ENCODE results near the gene FILIP1.

DNA sequence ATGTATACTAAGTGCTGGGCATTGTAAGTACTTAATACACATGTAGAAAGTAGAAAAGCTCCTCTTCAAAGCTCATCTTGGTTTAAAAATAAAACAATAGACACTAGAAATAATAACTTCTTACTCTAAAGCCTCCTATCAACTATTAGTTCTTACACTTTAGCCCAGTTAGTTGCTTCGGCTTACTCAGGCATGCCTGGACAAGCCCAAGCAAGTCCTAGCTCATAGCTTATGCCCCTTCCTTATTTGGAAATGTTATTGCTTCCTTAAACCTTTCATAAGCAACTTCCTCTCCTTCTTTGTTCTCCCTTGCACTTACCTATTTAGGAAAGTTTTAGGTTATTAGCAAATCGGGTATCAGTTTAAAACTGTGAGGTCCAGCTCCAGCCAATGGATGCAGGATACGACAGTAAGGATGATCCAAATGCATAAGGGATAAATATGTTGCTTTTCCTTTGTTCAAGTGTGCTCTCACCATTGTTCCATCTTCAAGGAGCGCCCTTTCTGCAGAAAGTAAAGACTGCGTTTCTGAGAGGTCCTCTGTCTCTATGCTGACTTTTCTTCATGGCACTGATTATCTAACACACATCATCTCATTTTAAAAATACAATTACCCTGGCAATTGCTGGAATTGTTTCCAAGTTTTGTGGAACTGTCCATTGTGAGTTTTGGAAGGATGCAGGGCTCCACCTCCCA lies 221.3 kb downstream of the FILIP1 start:
- TF ChIP-seq, protein P1, sequence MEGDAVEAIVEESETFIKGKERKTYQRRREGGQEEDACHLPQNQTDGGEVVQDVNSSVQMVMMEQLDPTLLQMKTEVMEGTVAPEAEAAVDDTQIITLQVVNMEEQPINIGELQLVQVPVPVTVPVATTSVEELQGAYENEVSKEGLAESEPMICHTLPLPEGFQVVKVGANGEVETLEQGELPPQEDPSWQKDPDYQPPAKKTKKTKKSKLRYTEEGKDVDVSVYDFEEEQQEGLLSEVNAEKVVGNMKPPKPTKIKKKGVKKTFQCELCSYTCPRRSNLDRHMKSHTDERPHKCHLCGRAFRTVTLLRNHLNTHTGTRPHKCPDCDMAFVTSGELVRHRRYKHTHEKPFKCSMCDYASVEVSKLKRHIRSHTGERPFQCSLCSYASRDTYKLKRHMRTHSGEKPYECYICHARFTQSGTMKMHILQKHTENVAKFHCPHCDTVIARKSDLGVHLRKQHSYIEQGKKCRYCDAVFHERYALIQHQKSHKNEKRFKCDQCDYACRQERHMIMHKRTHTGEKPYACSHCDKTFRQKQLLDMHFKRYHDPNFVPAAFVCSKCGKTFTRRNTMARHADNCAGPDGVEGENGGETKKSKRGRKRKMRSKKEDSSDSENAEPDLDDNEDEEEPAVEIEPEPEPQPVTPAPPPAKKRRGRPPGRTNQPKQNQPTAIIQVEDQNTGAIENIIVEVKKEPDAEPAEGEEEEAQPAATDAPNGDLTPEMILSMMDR (IDR thresholded peaks at IDR 0.05) = no peak
- TF ChIP-seq POLR2A (IDR thresholded peaks at IDR 0.05) = no peak
